ENCODE measurements around the gene CDC34. TPM values are rescaled to one million over a fixed set of nuclear protein-coding genes. Genes with fewer than 3 reads are reported as not detected.

CDC34 gene
- total RNA-seq, 1 donor from 2014 or later, result 44.1 TPM

DNA sequence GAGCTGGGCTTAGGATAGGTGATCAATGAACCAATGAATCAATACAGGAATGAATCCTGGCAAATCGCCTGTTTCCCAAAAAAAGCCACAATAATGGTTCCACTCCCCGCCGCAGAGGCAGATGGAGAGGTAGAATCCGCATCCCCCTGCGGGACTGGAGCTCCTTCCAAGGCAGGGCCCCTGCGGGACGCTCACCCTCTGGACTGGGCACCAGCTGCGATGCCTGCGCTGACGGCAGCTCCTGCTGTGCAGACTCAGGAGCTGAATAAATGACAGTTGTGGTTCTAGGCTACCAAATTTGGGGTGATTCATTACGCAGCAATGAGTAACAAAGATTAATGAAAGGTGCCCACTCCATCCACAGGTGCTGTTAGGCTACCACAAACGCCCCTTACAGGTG is 8.8 kb upstream of the CDC34 start:
- no peak for DNase-seq

DNA sequence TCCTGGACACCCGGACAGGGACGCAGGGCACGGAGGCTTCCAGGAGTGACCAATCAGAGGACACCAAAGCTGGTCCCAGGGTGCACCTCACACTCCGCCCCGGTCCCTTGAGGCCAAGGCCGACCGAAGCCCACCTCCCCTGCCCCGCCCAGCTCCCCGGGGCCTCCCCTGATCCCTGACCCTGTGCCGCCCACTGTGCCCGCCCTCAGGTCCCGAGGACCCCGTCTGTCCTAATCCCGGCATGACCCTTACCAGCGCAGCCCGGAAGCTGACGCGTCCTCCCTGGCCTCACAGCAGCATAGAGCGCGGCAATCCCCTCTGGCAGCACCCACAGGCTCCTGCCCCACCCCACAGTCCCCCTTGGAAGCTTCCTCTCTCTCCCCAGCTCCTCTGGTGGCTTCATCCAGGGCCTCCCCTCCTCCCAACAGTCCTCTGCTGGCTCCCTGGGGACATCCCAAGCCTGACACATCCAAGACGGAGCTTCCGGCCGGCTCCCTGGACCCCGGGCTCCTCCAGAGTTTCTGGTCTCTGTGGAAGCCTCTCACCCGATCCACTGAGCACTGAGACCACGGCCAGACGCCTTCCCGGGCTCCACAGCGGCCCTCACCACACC is 7.4 kb upstream of the CDC34 start:
- DNase-seq, result no peak

DNA sequence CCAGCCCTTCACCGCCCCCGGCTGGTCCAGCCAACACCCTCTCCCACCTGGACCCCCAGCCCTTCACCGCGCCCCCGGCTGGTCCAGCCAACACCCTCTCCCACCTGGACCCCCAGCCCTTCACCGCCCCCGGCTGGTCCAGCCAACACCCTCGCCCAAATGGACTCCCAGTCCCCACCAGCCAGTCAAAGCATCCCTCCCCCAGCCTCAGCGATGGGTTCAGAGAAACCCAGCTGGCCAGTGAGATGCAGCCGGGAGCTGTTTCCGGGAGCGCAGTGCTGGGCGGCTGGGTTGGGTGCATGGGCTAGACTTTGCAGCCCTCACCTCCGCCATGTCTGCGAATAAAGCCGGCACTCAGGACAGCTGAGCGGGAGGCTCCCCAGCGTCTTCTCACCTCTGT is 6.5 kb upstream of the CDC34 start:
- DNase-seq, result no peak

DNA sequence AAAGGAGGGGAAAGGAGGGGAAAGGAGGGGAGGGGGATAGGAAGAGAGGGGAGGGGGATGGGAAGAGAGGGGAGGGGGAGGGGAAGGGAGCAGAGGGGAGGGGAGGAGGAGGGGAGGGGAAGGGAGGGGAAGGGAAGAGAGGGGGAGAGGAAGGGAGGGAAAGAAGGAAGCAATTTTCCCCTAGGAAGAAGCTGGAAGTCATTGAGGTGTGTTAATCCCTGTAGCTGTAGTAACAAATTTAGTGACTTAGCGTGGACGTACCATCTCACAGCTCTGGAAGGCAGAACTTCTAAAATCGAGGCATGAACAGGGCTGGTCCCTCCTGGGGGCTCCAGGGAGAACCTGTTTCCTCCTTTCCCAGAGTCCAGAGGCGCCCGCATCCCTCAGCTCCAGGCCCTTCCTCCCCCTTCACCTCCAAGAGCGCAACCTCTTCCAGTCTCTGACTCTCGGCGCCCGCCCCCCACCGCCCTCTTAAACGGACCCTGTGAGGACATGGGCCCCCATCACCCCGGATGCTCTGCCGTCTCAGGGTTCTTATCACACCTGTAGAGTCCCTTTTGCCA is 5.6 kb upstream of the CDC34 start:
- DNase-seq, result no peak

DNA sequence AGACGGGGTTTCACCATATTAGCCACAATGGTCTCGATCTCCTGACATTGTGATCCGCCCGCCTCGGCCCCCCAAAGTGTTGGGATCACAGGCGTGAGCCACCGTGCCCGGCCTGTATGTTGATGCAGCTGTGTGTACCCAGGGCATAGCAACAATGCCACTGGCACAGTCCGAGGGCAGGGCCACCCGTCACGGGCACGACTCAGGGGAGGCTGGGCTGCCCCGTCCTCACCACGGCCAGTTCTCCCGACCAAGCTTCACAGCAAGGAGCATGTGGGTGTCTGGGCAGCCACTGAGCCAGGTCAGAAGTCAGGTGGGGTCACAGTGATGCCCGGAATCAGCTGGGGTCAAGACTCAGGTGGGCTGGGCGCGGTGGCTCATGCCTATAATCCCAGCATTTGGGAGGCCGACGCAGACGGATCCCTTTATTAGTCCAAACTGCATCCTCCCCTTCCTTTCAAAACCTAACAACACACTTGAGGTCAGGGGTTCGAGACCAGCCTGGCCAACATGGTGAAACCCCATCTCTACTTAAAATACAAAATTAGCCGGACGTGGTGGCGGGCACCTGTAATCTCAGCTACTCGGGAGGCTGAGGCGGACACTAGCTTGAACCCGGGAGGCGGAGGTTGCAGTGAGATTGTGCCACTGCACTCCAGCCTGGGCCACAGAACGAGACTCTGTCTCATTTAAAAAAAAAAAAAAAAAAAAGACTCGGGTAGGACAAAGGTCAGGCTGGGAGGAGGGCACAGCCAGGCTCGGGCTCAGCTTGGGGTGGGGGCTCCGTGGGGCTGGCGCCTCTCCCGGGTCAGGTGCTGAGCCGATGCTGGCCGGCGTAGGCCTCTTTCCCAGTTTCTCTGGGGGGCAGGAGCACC is 1.2 kb upstream of the CDC34 start:
- no peak for DNase-seq

DNA sequence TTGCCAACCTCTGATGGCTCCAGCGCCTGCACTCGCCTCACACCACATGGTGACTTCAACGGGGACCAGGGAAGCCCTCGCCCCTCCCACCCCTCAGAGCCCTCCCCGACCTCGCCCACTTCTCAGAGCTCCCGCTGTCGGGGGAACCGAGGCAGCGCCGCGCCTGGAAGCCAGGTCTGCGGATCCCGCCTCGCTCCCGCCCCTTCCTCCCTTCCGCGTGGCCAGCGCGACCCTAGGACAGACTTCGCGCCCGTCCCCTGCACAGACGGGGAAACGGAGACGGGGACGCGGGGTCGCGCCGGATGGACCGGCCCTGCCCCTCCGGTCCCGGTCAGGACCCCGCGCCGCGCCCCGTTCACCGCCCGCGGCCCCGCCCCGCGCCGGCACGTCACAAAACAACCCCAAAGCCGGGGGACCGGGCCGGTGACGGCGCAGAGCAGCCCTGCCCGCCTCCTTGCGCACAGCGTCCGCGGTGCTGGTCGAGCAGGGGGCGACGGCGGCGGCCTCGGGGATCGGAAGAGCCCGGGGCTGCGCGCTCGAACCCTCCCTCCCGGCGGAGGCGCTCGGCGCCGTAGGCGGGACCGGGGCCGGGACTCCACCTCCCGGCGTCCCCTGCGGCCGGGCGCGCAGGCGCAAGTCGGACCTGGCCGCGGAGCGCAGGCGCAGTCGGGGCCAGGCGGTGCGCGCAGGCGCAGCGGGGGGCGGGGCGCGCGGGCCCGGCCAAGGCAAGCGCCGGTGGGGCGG is 379 bp upstream of the CDC34 start:
- peak; percentile 85 for DNase-seq

DNA sequence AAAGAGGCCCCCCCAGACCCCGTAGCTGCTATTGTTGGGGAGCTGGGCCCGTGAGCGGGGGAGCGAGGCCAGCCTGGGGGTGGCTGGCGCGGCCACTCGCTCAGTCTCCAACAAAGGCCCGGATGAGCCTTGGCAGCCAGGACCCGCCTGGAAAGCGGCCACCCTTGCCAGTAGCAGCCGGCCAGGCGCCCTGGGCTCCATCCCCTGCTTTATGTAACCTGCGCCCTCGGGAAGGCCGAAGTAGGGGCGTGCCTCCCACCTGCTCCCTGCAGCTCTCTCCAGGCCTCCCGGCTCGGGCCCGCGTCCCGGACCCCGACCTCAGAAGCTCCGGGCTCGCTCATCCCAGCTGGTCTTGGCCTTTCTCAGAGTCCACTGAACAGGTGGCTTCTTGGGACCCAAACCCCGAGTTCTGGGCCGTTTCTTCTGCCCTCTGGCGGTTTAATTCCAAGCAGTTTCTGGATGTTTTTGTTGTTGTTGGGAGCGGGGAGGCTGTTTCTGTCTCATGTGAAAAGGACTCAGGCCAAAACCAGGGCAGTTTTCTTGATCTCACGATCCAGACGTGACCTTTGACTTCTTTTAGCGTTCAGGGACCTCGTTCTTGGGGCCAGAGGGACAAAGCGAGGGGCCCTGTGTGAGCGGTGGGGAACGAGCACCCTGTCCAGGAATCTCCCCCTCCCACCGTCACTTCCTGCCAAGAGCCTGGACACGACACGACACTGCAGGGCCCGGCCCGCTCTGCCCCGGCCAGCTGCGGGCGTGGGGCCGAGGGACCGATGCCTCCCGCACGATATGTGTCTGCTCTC is 1.2 kb downstream of the CDC34 start:
- no peak for DNase-seq

DNA sequence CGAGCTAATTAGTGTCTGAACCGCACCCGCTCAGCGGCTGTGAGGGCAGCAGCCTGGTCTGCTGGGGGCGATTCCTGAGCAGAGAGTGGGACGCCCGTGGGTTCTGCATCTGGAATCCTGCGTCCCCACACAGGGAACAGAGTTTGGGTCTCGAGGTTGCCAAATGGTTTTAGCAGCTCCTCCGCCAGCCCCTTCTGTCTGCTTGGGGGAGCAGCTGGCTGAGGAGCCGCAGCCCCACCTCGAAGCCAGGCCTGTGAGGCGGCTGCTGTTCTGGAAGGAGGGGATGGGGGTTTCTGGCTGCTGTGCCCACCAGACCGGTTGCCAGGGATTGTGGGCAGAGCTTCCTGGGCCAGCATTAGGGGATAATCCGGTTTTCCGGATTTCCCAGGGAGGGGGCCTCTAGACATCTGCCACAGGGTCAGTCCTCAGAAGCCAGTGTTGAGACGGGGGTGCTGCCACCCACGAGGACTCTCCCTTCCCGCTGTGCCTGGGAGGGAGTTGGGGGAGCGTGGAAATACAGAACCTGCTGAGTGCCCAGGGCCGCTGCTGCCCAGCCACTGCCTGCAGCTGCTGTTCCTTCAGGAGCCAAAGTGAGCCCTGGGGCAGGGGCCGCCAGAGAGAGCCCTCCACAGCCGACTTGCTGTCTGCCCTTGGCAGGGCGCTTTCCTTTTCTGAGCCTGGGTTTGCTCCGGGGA is 2.0 kb downstream of the CDC34 start:
- no peak for DNase-seq

DNA sequence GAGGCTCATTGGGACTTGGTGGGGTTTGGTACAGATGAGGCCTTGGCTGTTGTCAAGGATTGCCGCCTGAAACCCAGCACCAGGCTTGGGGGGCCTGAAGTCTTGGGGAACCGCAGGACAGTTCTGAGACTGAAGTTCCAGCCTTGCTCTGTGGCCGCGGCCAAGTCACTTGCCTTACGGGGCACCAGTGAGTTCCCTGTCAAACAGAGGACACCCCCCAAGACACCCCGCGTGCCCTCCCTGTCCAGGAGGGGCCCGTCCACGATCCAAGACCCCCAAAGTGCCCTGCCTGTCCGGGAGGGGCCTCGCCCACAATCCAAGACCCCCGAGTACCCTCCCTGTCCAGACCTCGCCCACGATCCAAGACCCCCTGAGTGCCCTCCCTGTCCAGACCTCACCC is 2.5 kb downstream of the CDC34 start:
- DNase-seq, result no peak

DNA sequence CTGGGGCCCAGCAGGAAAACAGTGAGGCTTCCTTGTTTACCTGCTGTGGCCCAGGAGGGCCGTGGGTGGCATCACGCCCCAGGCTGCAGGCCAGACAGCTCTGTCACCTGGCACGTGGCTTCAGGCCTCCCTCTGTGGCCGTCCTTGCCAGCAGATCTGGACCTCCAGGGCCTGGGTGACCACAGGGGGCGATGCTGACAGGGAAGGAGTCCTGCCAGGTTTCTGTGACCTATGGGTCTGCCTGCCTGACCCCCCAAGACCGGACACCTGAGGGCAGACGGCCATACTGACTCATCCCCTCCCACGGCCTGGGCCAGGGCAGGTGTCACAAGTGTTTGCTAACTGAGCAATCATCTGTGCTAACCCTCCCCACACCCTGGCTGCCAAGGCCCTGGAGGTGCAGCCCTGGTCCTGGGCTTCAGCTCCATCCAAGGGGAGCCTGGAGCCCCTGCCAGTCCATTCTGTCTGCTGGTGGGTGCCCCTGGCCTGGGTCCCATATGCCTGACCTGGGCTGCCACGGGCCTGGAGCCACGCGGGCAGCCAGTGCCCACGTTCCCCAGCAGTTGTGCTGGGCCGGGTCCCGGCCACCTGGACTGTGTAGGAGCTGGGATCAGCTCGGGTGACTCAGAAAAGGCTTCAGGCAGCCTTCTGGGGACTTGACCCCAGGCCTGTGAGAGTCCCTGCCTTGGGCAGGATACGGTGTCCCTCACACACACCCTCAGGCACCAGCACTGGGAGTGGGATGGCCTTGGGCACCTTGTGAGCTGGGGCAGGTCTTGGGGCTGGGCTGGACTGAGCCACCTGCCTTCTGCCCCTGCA is 3.7 kb downstream of the CDC34 start:
- no peak for DNase-seq

DNA sequence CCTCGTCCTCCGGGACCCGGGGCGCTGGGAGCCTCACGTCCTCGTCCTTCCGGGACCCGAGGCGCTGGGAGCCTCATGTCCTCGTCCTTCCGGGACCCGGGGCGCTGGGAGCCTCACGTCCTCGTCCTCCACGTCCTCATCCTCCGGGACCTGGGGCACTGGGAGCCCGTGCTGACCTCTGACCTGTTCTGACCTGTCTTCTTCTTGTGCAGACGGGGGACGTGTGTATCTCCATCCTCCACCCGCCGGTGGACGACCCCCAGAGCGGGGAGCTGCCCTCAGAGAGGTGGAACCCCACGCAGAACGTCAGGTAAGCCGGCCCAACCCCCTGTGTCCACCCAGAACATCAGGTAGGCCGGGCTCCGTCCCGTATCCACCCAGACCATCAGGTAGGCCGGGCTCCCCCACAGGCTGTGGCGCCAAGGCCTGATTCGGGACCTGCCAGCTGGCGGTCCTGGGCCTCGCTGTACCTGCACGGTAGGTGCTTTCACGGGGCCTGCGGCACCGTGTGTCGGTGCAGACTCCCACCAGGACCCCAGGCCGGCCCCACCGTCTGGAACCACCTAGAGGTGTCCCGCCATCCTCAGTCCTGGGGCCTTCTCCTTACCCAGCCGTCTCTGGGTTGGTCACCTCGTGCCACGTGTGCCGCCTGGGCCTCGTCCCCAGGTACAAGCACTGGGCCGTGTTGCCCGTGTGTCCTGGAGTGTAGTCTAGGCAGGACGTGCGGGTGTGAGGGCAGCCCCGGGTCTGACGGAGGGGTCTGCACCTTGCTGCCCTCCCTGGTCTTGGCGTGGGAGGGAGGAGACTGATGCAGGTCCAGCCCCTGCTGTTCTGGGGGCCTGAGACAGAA is 4.7 kb downstream of the CDC34 start:
- DNase-seq, result no peak

DNA sequence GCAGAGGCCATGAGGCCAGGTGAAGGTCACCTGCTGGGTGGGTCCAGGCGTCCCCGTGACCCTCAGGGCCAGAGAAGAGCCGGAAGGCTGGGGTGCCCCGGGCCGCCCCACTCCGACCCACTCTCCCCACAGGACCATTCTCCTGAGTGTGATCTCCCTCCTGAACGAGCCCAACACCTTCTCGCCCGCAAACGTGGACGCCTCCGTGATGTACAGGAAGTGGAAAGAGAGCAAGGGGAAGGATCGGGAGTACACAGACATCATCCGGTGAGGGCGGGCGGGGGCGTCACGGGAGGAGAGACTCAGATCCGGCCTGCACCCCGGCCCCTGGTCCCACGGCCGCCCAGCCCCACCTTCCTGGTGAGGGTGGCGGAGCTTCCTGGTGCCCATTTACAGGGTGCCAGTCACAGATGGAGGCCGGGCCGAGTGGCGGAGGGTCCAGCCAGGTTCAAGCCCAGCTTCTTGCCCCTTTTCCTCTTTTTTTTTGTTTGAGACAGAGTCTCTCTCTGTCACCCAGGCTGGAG is 5.4 kb downstream of the CDC34 start:
- no peak for DNase-seq

DNA sequence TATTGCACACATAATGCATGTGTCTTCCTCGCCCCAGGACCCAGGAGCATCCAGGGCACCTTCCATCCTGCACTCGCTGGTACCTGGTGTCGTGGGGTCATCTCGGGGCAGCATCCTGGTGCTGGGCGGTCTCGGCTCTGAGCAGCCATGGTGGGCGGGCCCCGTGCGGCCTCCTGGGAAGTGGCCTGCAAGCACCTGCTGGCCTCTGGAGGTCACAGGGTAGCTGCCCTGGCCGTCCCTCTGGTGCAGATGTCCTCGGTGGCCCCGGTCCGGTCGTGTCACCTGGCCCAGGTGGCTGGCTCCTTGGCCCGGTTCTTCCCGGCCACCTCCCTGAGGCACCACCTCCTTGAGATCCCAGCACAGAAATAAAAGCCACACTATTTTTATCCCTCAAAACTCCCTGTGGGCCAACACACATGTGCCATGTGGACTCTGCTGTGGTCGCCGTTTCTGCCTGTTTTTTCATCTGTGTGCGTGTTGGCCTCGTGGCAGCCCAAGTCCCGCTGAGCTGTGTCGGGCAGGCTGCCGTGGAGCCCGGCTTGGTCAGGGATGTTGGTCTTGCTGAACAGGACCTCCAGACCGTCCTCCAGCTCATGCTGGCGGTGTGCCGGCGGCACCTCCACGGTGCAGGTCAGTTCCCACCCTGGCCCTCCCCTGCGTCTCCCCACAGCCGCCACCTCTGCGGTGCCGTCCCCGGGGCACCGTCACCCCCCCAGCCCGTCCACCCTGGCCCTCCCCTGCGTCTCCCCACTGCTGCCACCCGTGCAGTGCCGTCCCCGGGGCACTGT is 7.3 kb downstream of the CDC34 start:
- DNase-seq, result no peak

DNA sequence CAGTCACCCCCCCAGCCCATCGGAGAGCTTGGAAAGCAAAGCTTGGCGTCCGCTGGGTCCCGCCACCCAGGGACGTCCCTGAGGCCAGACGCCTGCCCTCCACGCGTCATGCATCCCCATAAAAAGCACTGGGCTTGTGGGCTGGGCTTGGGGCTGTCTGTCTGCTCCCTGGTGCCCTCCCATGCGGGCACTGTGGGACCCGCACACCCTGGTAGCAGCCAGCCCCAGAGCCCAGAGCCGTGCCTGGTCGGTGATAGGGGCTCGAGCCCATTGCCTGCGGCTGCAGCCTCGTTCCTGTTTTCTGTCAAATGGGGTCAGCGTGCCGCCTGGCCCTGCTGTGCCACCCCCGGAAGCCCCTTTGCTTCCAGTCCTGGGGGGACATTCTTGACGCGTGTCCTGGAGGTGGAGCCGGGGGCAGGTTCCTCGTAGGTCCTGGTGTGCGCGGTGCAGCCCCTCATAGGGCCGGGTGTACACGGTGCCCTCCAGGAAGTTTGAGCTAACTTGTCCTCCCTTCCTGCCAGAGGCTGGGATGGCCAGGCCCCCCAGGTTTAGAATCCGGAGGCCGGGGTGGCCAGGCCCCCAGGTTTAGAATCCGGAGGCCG is 8.0 kb downstream of the CDC34 start:
- no peak for DNase-seq

DNA sequence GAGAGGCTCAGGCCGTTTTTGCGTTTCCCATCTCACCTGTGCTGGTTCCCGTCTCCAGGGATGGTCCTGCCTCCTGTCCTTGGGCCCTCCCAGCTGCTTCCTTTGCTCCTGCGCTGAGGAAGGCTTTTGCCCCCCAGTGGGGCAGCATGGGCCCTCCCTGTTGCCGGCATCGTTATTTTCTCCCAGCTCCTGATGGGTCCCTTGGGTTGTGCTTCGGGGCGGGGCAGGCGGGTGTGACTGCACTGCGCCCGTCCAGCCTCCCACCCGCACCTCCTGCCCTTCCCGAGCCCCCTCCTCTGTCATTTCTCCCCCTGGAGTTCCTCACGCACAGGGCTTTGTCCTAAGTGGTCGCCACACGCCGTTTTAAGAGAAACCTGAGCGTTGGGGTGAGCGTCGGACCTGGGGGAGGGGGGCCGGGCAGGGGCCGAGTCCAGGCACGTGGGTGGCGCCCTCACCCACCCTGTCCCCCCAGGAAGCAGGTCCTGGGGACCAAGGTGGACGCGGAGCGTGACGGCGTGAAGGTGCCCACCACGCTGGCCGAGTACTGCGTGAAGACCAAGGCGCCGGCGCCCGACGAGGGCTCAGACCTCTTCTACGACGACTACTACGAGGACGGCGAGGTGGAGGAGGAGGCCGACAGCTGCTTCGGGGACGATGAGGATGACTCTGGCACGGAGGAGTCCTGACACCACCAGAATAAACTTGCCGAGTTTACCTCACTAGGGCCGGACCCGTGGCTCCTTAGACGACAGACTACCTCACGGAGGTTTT is 9.5 kb downstream of the CDC34 start:
- DNase-seq, result no peak

DNA sequence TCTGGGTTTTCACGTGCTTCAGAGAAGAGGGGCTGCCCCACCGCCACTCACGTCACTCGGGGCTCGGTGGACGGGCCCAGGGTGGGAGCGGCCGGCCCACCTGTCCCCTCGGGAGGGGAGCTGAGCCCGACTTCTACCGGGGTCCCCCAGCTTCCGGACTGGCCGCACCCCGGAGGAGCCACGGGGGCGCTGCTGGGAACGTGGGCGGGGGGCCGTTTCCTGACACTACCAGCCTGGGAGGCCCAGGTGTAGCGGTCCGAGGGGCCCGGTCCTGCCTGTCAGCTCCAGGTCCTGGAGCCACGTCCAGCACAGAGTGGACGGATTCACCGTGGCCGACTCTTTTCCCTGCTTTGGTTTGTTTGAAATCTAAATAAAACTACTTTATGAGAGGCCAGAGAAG is 10.1 kb downstream of the CDC34 start:
- no peak for DNase-seq

DNA sequence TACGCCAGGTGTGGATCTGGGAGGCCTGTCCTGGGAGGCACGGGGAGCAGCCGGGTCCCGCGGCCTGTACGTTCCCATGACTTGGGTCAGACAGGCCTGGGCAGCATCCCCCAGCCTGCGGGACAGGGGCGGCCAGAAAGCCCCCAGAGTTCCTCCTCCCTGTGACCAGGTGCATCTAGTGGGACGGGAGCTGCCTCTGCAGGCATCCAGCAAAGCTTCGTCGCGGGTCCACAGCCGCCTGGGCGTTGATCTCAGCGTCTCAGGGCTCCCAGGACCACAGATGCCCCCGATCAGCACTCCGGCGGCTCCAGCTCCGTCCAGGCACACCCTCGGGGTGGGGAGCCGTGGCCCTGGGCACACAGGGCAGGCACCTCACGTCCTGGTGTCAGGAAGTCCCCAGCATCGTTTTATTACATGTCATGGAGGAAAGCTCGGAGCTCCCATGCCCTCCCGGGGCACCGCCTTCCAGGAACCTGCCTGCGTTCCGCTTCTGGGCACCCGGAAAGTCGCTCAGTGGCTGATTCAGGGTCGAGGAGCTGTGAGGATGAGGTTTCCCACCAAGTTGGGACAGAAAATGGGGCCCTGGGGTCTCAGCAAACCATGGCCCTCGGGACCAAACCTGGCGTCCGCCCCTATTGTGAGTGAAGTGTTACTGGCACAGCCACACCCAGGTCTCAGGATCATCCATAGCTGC is 10.8 kb downstream of the CDC34 start:
- DNase-seq, result no peak
